Tibial nerve (tissue), 3 donors: ENCODE measurements around the gene PDLIM5.

Source experiments
- POLR2A ChIP-seq, 2 donors: fragments of 450-650 bp; IDR thresholded peaks; one replicate each; pipeline ENCODE4 v1.6.1; 2017; ENCODE audit warnings: antibody characterized with exemption in 2 of 2, mild to moderate bottlenecking in 2 of 2, moderate library complexity in 2 of 2
- TF ChIP-seq, protein P1 (sequence below), 5 experiments: fragments of 200-600 bp in 3 of 5; fragments of 450-650 bp in 2 of 5; sonication (generic) in 3 of 5; IDR thresholded peaks; one replicate each; pipeline ENCODE4 v1.5.1; 2016 to 2019; ENCODE audit warnings: antibody characterized with exemption in 5 of 5, mild to moderate bottlenecking in 3 of 5, moderate library complexity in 2 of 5

DNA sequence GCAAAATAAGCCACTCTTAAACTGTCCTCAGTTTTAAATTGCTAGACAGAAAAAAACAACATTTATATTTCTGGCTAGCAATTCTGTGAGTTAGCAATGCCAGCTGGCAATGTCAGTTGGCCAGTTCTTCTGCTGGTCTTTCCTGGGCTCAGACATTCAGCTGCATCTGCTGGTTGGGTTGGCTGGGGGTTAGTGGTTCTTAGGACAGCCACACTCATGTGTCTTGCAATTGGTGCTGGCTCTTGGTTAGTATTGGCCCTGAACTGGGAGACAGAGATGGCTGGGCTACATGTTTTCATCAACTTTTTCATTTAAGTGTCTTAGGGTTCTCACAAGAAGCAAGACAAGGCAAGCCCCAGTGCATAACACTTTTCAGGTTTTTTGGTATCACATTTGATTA is 48.0 kb upstream of the PDLIM5 start:
- TF ChIP-seq, protein P1, sequence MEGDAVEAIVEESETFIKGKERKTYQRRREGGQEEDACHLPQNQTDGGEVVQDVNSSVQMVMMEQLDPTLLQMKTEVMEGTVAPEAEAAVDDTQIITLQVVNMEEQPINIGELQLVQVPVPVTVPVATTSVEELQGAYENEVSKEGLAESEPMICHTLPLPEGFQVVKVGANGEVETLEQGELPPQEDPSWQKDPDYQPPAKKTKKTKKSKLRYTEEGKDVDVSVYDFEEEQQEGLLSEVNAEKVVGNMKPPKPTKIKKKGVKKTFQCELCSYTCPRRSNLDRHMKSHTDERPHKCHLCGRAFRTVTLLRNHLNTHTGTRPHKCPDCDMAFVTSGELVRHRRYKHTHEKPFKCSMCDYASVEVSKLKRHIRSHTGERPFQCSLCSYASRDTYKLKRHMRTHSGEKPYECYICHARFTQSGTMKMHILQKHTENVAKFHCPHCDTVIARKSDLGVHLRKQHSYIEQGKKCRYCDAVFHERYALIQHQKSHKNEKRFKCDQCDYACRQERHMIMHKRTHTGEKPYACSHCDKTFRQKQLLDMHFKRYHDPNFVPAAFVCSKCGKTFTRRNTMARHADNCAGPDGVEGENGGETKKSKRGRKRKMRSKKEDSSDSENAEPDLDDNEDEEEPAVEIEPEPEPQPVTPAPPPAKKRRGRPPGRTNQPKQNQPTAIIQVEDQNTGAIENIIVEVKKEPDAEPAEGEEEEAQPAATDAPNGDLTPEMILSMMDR (IDR thresholded peaks at IDR 0.05) = no peak
- TF ChIP-seq POLR2A (IDR thresholded peaks at IDR 0.05) = no peak
